NB4 (cell line): ENCODE data around the gene SLC39A11.
"Not testable (repeated sequence)": the region's sequence is repeated elsewhere in the genome, so short reads cannot be mapped to it uniquely, and the experiment has no call there.

ENCODE experiments used
- DNase-seq: peaks from one replicate; pipeline ENCODE4 v3.0.0; 2010; ENCODE audit warnings: low read depth
- H3K4me3 ChIP-seq: one replicate; pipeline ENCODE4 v1.5.1; 2011; ENCODE audit warnings: mild to moderate bottlenecking, low read depth, low read length, moderate library complexity
- MYC ChIP-seq: IDR thresholded peaks from 2 replicates; pipeline ENCODE4 v1.6.1; 2011; ENCODE audit warnings: low read depth, low read length
- POLR2A ChIP-seq: IDR thresholded peaks from 2 replicates; pipeline ENCODE4 v1.6.1; 2011; ENCODE audit warnings: mild to moderate bottlenecking; ENCODE audit not compliant: insufficient read length; ENCODE audit errors: extremely low read depth
- TF ChIP-seq, protein P1 (sequence below): IDR thresholded peaks from one replicate; pipeline ENCODE4 v1.5.1; 2012; ENCODE audit warnings: low read depth, low read length
- TF ChIP-seq, protein P2 (sequence below): IDR thresholded peaks from 2 replicates; pipeline ENCODE4 v1.6.1; 2011; ENCODE audit warnings: low read depth, low read length

The SLC39A11 gene

DNA sequence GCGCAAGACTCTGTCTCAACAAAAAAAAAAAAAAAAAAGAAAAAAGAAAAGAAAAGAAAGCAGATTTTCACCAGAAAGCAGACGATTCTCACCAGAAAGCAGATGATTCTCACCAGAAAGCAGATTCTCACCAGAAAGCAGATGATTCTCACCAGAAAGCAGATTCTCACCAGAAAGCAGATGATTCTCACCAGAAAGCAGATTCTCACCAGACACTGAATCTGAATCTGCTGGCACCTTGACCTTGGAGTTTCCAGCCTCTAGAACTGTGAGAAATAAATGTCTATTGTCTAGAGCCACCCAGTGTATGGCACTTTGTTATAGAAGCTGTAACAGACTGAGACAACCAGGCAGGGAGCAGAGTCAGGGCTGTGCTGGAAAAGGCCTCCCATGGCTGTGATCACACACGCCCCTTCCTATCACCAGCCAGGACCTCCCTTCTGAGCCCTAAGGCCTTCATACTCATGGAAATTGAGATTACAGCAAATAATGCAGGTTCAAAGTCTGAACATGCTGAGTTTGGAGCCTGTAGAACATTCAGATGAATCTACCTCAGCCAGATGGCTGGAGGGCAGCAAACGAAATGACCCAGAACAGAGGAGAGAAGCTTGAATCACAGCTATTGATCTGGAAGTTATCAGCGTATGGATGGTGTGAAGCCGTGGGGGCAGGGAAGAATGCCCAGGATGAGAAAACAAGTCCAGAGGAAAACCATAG, 309.3 kb downstream of the SLC39A11 start:
- no peak for DNase-seq
- no peak for TF ChIP-seq POLR2A
- TF ChIP-seq, protein P1, sequence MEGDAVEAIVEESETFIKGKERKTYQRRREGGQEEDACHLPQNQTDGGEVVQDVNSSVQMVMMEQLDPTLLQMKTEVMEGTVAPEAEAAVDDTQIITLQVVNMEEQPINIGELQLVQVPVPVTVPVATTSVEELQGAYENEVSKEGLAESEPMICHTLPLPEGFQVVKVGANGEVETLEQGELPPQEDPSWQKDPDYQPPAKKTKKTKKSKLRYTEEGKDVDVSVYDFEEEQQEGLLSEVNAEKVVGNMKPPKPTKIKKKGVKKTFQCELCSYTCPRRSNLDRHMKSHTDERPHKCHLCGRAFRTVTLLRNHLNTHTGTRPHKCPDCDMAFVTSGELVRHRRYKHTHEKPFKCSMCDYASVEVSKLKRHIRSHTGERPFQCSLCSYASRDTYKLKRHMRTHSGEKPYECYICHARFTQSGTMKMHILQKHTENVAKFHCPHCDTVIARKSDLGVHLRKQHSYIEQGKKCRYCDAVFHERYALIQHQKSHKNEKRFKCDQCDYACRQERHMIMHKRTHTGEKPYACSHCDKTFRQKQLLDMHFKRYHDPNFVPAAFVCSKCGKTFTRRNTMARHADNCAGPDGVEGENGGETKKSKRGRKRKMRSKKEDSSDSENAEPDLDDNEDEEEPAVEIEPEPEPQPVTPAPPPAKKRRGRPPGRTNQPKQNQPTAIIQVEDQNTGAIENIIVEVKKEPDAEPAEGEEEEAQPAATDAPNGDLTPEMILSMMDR, result no peak
- TF ChIP-seq MYC, result no peak
- TF ChIP-seq, protein P2, sequence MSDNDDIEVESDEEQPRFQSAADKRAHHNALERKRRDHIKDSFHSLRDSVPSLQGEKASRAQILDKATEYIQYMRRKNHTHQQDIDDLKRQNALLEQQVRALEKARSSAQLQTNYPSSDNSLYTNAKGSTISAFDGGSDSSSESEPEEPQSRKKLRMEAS, result no peak
- no peak overlapping the region for H3K4me3 ChIP-seq

DNA sequence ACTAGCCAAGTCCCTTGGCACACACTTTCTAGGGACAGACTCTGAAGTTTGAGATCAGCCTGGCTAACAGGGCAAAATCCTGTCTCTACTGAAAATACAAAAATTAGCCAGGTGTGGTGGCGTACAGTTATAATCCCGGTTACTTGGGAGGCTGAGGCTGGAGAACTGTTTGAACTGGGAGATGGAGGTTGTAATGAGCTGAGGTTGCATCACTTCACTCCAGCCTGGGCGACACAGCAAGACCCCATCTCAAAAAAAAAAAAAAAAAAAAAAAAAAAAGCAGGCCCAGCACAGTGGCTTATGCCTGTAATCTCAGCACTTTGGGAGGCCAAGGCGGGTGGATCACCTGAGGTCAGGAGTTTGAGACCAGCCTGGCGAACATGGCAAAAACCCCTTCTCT, 310.1 kb downstream of the SLC39A11 start:
- DNase-seq, result not testable (repeated sequence)

DNA sequence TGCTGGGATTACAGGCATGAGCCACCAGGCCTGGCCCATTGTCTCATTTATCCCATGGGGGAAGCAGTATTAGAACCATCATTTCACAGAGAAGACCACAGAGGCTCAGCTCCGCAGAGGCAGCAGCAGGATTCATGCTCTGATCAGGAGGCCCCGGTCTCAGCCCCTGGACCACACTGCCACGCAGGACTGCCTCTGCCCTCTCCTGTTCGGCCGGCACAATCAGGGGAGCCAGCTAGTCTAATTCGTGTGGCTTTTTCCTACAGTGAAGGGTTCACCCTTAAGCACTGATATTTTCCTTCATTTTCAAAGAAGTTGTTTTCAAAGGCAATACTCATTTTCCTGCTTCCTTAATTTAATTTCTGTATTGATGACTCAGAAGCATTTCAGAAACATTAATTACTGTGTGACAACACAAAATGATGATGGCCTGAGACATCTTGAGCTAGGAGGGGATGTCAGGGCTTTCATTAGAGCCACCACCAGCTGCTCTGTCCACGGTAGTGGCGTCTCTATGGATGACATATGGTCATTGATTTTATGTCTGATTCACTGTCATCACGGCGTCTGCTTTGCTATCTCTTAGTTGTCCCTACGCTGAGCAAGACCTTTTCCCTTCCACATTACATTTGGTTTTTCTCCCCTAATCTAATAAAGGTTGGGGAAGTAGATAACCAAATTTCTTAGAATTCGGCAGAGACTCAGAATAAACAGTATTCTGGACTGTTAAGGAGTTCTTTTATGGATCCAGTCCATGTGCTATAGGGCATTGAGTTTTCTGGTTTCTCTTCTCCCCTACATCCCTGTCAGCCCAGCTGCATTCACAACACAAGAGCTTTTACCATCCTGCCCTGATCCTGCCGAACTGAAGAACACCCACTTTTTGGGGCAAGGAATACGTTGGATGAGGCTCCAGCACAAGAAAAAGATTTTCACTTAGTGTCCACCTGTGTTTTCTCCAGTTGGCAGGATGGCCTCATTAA, 314.0 kb downstream of the SLC39A11 start:
- DNase-seq, result no peak
- H3K4me3 ChIP-seq, result no peak overlapping the region
- TF ChIP-seq MYC (no peak), POLR2A (no peak)
- TF ChIP-seq, protein P1, result no peak
- TF ChIP-seq, protein P2, result no peak

More for the DNA sequence above, 310.1 kb downstream of the SLC39A11 start:
- not testable (repeated sequence) for H3K4me3 ChIP-seq

DNA sequence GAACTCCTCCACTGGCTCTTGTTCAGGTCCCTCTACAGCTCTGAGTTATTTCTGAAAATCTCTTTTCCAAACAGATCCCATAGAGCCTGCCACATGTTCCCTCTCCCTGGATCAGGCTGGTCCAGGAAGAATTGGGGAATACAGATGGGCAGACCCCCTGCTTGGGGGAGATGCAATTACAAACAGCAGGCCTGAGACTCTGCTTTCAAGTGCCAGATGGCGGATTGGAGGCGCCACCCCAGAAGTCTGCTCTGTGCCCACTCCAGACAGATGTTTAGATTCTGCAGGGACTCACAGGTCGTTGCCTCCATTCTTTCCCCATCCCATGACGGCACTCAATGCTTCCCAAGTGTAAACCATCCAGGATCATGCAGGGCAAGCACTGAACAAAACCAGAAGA, 316.6 kb downstream of the SLC39A11 start:
- DNase-seq, result no peak
- H3K4me3 ChIP-seq, result no peak overlapping the region
- TF ChIP-seq, protein P1, result no peak
- TF ChIP-seq, protein P2, result no peak

DNA sequence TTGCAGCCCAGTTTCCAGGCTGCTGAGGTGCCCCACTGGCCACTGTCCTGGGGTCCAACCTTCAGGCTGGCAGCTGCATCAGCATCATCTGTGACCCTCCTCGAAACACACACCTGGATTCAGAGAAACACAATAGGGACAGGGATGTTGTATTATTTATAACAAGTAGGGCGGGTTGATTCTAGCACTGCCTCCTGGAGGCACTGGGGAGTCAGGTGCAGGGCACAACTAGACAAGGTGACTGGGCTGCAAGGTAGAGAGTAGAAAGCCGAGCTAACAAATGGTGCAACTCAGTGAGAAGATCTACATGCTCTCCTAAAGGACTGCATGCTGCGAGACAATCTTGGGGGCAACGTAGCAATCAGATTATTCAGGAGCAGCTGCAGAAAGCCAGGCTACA, 317.3 kb downstream of the SLC39A11 start:
- TF ChIP-seq, protein P1, result no peak
- TF ChIP-seq MYC (no peak), POLR2A (no peak)
- TF ChIP-seq, protein P2, result no peak
- H3K4me3 ChIP-seq, result no peak overlapping the region
- no peak for DNase-seq

DNA sequence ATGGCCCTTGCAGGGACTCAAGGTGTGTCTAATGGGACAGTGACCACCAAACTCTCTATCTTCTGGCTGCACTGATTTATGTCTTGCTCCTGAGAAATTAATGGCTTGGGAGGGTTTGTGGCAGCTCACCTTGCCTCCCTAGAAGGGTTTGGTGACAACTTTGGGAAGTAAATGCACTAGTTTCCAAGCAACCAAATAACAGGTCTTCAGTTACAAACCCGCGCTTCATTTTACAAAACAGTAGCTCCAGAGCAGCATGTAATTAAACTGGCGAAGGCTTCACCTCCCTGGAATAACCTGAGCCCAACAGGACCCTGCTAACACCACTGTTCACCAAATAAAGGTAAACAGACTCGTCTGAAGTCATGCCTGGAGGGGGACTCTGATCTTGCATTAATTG, 318.3 kb downstream of the SLC39A11 start:
- no peak for DNase-seq
- H3K4me3 ChIP-seq, result no peak overlapping the region
- TF ChIP-seq, protein P2, result no peak
- no peak for TF ChIP-seq MYC
- TF ChIP-seq POLR2A, result no peak
- TF ChIP-seq, protein P1, result no peak

DNA sequence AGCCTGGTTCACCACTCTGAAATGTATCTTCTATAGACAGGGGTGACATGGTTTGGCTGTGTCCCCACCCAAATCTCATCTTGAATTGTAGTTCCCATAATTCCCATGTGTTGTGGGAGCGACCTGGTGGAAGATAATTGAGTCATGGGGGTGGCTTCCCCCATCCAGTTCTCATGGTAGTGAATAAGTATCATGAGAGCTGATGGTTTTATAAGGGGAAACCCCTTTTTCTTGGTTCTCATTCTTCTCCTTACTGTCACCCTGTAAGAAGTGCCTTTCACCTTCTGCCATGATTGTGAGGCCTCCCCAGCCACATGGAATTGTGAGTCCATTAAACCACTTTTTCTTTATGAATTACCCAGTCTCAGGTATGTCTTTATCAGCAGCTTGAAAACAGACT, 319.3 kb downstream of the SLC39A11 start:
- not testable (repeated sequence) for H3K4me3 ChIP-seq

More for the DNA sequence above, 319.3 kb downstream of the SLC39A11 start:
- DNase-seq, result not testable (repeated sequence)
